A673 (cell line): ENCODE results near the gene IQCH.

Source experiments
- CTCF ChIP-seq: fragments of 300-800, 200-600 bp; sonication (generic); conservative IDR thresholded peaks from 2 replicates; pipeline ENCODE4 v1.5.1; 2017; ENCODE audit warnings: low read depth, mild to moderate bottlenecking, antibody characterized with exemption, low read length, moderate library complexity, mixed read lengths
- EZH2 ChIP-seq: fragments of 200-600 bp; sonication (generic); IDR thresholded peaks from 2 replicates; pipeline ENCODE4 v1.6.1; 2017; ENCODE audit warnings: borderline replicate concordance, low read depth, mild to moderate bottlenecking, mixed read lengths, antibody characterized with exemption, low read length; ENCODE audit not compliant: poor library complexity, severe bottlenecking

- no peak for TF ChIP-seq CTCF
- TF ChIP-seq EZH2: no peak
These were observed 35.7 kb downstream of the IQCH start for GRCh38 chr15:67290319-67290718.
